Common myeloid progenitor, CD34-positive (primary cell): Measurements from ENCODE around the gene RHCE.
"Not testable (repeated sequence)": the region's sequence is repeated elsewhere in the genome, so short reads cannot be mapped to it uniquely, and the experiment has no call there.

ENCODE experiments used
- CTCF ChIA-PET: fragments of 350-600 bp; sonication (Branson Sonifier 250); formaldehyde crosslinking; loops from one replicate; lab custom pipeline; 2021; ENCODE audit warnings: antibody characterized with exemption; lab: Charles Lee
- POLR2A ChIA-PET: fragments of 350-600 bp; sonication (Branson Sonifier 250); formaldehyde crosslinking; loops from one replicate; lab custom pipeline; 2021; ENCODE audit warnings: antibody characterized with exemption; lab: Charles Lee
- DNase-seq, 3 donors: peaks; one replicate each; pipeline versions ENCODE4 v3.0.0 to v3.0.0-alpha.2; 2013
- H3K27ac ChIP-seq, 2 experiments: 1 replicate in 1 of 2; 2 replicates in 1 of 2; pipeline ENCODE4 v1.7.0; 2013; ENCODE audit warnings: inconsistent platforms in 2 of 2, low read length in 2 of 2, mild to moderate bottlenecking in 2 of 2, low read depth in 1 of 2, moderate library complexity in 1 of 2; ENCODE audit not compliant: severe bottlenecking in 2 of 2, insufficient read depth in 1 of 2, poor library complexity in 1 of 2
- H3K27me3 ChIP-seq, 5 experiments: replicated peaks in 2 of 5; 1 replicate in 3 of 5; 2 replicates in 2 of 5; pipeline versions ENCODE4 v1.6.1 to v1.7.0; 2013; ENCODE audit warnings: low read length in 4 of 5, mild to moderate bottlenecking in 2 of 5, moderate library complexity in 2 of 5, inconsistent platforms in 1 of 5; ENCODE audit not compliant: insufficient read depth in 5 of 5, control insufficient read depth in 4 of 5
- H3K36me3 ChIP-seq, 4 experiments: 1 replicate in 2 of 4; 2 replicates in 2 of 4; pipeline versions ENCODE4 v1.6.1 to v1.7.0; 2013; ENCODE audit warnings: low read length in 3 of 4, control low read depth in 1 of 4, mild to moderate bottlenecking in 1 of 4; ENCODE audit not compliant: control insufficient read depth in 4 of 4, insufficient read depth in 4 of 4
- H3K4me1 ChIP-seq, 4 experiments: 1 replicate in 3 of 4; 2 replicates in 1 of 4; pipeline versions ENCODE4 v1.6.1 to v1.7.1; 2013; ENCODE audit warnings: low read length in 3 of 4, mild to moderate bottlenecking in 3 of 4, control low read depth in 1 of 4, inconsistent platforms in 1 of 4, moderate library complexity in 1 of 4; ENCODE audit not compliant: control insufficient read depth in 4 of 4, insufficient read depth in 4 of 4; ENCODE audit errors: control extremely low read depth in 1 of 4
- H3K4me3 ChIP-seq, 7 experiments: 1 replicate in 4 of 7; 2 replicates in 3 of 7; pipeline versions ENCODE4 v1.5.1 to v1.7.0; 2013; ENCODE audit warnings: mild to moderate bottlenecking in 7 of 7, low read length in 6 of 7, moderate library complexity in 6 of 7, inconsistent platforms in 2 of 7, low read depth in 2 of 7, control low read depth in 1 of 7; ENCODE audit not compliant: insufficient read depth in 4 of 7, control insufficient read depth in 1 of 7; ENCODE audit errors: extremely low read depth in 1 of 7
- H3K9me3 ChIP-seq, 5 experiments: 1 replicate in 4 of 5; 2 replicates in 1 of 5; pipeline versions ENCODE4 v1.6.1 to v1.7.1; 2013; ENCODE audit warnings: low read length in 4 of 5, mild to moderate bottlenecking in 2 of 5, inconsistent platforms in 1 of 5, low read depth in 1 of 5, moderate library complexity in 1 of 5; ENCODE audit not compliant: control insufficient read depth in 4 of 5, insufficient read depth in 2 of 5; ENCODE audit errors: control extremely low read depth in 1 of 5
- WGBS: methylation state at CpG from one replicate; pipeline ENCODE4 v1.1.5; 2013; ENCODE audit not compliant: insufficient coverage; 5-methylcytosine and 5-hydroxymethylcytosine counted together

Gene RHCE

DNA sequence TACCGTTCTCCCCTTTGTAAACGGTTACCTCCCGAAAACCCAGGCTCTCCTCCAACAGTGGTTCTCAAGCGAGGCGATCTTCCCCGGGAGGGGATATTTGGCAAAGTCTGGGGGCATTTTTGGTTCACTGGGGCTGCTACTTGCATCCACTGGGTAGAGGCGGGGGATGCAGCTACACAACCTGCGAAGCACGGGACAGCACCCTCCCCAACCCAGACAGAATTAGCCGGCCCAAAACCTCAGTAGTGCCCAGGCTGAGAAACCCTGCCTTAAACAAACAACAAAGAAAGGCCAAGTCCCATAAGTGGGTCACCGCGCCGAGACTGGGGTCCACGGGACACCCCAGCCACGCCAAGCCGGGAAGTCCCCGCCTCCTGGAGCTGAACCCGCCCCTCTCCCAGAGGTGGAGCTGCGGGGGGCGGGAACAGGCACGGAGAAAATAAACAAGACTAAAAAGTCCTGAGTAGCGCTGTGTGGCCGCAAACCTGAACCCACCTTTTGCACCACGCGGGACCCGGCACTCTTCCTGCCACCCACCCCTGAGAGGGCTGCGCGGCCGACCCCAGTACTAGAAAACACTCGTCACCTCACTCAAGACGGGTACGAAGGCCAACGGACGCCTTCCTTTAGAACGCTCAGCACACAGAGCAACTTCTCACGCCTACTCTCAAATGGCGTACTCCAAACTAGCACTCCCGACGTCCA is 83.0 kb downstream of the RHCE start:
- H3K36me3 ChIP-seq, POLR2A ChIA-PET, H3K27me3 ChIP-seq, CTCF ChIA-PET, H3K9me3 ChIP-seq: not testable (repeated sequence)
- H3K4me1 ChIP-seq = peaks cover 8 to 17% (median 11%) of the 10 kb centered on the region in 4 experiments
- peak in 2 of 3 donors; percentile 19 to 44 for DNase-seq
- H3K27ac ChIP-seq = peak overlapping the region in 1 of 2 experiments; percentile 92
- H3K4me3 ChIP-seq = peak overlapping the region; percentile 75 to 95 (median 93)
- no CpG with 5 or more reads among the region's 39 CpGs for WGBS

DNA sequence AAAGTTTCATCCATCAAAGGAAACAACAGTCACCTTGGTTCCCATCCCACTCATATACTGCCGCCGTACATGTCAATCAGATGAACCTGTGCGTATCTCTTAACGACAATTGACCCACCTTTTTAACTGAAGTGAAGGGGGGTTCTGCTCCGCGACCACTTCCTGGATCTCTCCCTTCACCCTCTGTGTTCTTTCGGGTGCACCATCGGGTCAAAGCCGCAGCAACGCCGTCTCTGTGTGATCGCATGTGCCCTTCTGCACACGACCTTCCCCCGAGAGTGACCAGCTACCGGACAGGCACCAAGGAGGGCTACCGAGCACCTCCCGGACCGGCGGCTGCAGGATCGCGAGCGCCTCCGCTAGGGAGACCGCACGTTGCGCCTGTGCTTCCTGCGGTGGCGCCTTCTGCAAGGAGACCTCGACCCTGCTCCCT is 83.7 kb downstream of the RHCE start:
- H3K27me3 ChIP-seq, H3K36me3 ChIP-seq, CTCF ChIA-PET, H3K9me3 ChIP-seq, POLR2A ChIA-PET: not testable (repeated sequence)
- peak in 2 of 3 donors; percentile 23 to 48 for DNase-seq
- Histone ChIP-seq H3K4me1 (peaks cover 8 to 17% (median 11%) of the 10 kb centered on the region in 4 experiments), H3K27ac (peak overlapping the region in 1 of 2 experiments; percentile 43), H3K4me3 (peak overlapping the region; percentile 49 to 92 (median 72))
- 0% methylated on average over 4 of the region's 29 CpGs for WGBS

DNA sequence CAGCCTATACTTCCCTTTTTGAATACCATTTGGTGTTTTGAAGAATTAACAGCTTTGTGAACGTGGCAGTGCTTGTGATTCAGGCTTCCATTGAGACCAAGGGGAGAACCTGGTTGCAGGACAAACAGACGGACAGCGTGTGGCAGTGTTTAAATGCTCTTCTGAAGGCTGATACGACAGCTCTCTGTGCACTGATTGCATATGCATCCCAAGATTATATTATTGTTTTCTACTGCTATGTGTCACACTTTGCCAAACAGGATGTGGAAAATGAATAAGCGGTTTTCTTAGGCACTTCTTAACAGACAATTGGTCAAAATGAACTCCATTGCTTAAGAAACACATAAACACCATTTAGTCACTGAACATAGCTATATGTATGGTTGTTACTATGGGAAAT is 90.7 kb downstream of the RHCE start:
- no CpG with 5 or more reads among the region's 5 CpGs for WGBS
- POLR2A ChIA-PET, H3K27me3 ChIP-seq, H3K4me1 ChIP-seq, H3K36me3 ChIP-seq, H3K4me3 ChIP-seq, CTCF ChIA-PET, H3K9me3 ChIP-seq: not testable (repeated sequence)
- H3K27ac ChIP-seq = peak overlapping the region in 1 of 2 experiments; percentile 5
- DNase-seq = peak; percentile 25 to 58 (median 44)

DNA sequence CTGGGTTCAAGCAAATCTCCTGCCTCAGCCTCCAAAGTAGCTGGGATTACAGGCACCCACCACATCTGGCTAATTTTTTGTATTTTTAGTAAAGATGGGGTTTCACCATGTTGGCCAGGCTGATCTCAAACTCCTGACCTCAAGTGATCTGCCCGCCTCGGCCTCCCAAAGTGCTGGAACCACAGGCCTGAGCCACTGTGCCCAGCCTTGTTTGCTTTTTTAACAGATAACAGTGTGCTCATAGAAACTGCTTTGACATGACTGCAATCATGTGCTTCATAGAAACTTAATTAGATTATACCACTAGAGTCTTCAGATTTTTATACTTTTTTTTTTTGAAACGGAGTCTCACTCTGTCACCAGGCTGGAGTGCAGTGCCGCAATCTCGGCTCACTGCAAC is 91.3 kb downstream of the RHCE start:
- CTCF ChIA-PET, H3K4me1 ChIP-seq, H3K9me3 ChIP-seq, H3K4me3 ChIP-seq, POLR2A ChIA-PET, DNase-seq, H3K36me3 ChIP-seq, H3K27me3 ChIP-seq, H3K27ac ChIP-seq: not testable (repeated sequence)
- 72% methylated on average over 3 of the region's 5 CpGs for WGBS

DNA sequence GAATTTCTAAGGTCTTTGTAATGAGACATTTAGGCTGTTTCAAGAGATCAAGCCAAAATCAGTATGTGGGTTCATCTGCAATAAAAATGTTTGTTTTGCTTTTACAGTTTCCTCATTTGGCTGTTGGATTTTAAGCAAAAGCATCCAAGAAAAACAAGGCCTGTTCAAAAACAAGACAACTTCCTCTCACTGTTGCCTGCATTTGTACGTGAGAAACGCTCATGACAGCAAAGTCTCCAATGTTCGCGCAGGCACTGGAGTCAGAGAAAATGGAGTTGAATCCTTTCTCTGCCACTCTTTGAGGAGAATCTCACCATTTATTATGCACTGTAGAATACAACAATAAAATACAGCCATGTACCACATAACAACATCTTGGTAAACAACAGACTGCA is 91.8 kb downstream of the RHCE start:
- H3K27me3 ChIP-seq, H3K4me3 ChIP-seq, H3K9me3 ChIP-seq, CTCF ChIA-PET, H3K36me3 ChIP-seq, H3K27ac ChIP-seq, POLR2A ChIA-PET, DNase-seq, H3K4me1 ChIP-seq: not testable (repeated sequence)
- no CpG with 5 or more reads among the region's 4 CpGs for WGBS

DNA sequence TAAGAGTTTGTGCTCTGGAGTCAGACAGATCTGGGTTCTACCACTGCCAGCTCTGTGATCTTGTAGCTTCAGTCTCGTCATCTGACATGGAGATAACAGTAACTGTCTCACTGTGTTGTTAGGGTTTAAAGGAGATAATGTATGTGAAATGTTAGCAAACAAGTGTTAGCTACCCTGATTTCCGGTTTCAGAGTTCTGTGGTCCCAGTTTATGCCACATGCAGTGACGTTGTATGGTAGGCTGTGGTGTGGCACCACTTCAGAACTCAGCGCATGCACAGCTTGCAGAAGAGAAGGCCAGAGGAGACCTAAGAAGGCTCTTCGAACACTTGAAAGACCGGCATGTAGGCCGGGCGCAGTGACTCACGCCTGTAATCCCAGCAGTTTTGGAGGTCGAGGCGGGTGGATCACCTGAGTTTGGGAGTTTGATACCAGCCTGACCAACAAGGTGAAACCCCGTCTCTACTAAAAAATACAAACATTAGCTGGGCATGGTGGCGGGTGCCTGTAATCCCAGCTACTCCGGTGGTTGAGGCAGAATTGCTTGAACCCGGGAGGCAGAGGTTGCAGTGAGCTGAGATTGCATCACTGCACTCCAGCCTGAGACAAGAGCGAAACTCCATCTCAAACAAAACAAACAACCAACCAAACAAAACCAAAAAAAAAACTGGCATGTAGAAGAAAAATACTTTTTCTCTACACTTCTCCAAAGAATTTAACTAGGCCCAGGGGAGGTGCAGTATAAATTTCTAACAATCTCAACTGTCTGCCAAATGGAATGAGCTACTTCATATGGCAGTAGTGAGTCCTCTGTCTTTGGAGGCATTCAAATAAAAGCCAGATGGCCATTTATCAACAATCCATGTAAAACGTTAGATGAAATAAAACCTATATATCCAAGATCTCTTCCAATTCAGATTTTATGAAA is 92.5 kb downstream of the RHCE start:
- POLR2A ChIA-PET, H3K27ac ChIP-seq, H3K4me1 ChIP-seq, H3K36me3 ChIP-seq, CTCF ChIA-PET, H3K4me3 ChIP-seq, DNase-seq, H3K9me3 ChIP-seq, H3K27me3 ChIP-seq: not testable (repeated sequence)
- no CpG with 5 or more reads among the region's 17 CpGs for WGBS

DNA sequence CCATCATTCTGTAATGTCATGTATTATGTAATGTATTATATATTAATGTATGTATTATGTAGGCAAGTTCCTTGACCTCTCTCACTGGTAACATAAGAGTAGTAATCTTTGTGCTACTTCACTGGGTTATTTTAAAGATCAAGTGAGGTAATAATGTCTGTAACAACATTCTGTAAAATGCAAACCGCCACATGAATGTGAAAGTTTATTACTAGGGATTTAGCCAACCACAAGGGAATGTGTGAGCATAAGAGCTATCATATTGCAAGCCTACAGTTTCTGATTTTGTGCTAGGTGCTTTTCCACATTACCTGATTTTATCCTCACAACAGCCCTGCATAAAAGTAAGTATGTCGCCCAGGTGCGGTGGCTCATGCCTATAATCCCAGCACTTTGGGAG is 96.2 kb downstream of the RHCE start:
- H3K36me3 ChIP-seq, POLR2A ChIA-PET, H3K4me1 ChIP-seq, CTCF ChIA-PET, H3K27me3 ChIP-seq, H3K9me3 ChIP-seq, H3K27ac ChIP-seq, H3K4me3 ChIP-seq, DNase-seq: not testable (repeated sequence)
- WGBS = no CpG with 5 or more reads among the region's 3 CpGs
